RPMI8226 (cell line): ENCODE results near the gene PRRT4.

Source experiments
- DNase-seq: peaks from one replicate; pipeline ENCODE4 v3.0.0-alpha.2; 2015

Gene PRRT4

GRCh38 chr7:128361411-128362379 is at the start of gene PRRT4:
Gene PRRT4 (minus strand): TSS chr7:128361690.
- DNase-seq, result peak; percentile 72

GRCh38 chr7:128410451-128410753 is 48.9 kb upstream of the PRRT4 start:
- DNase-seq, result no peak

- DNase-seq, result peak; percentile 89
Measured at GRCh38 chr7:128409596-128410450, 48.3 kb upstream of the PRRT4 start, which contains the start of gene IMPDH1. Gene IMPDH1 (minus strand): TSS chr7:128409982. CDS start chr7:128409901, 81 bp downstream.

GRCh38 chr7:128408709-128409595 is 47.5 kb upstream of the PRRT4 start:
- DNase-seq, result peak; percentile 31

- no peak for DNase-seq
Measured at GRCh38 chr7:128407751-128408708, 46.5 kb upstream of the PRRT4 start.

GRCh38 chr7:128407233-128407589 is 45.7 kb upstream of the PRRT4 start:
- no peak for DNase-seq

GRCh38 chr7:128406314-128407232 is 45.1 kb upstream of the PRRT4 start:
- no peak for DNase-seq

GRCh38 chr7:128405471-128406313 is 44.2 kb upstream of the PRRT4 start:
- peak; percentile 86 for DNase-seq

- peak; percentile 71 for DNase-seq
Measured at GRCh38 chr7:128404886-128405470, 43.5 kb upstream of the PRRT4 start.

GRCh38 chr7:128404143-128404681 is 42.7 kb upstream of the PRRT4 start:
- no peak for DNase-seq

GRCh38 chr7:128403676-128404075 is 42.2 kb upstream of the PRRT4 start:
- DNase-seq, result no peak

- no peak for DNase-seq
Measured at GRCh38 chr7:128402356-128402755, 40.9 kb upstream of the PRRT4 start.

- no peak for DNase-seq
Measured at GRCh38 chr7:128400566-128400965, 39.1 kb upstream of the PRRT4 start.

- DNase-seq, result no peak
Measured at GRCh38 chr7:128399991-128400390, 38.5 kb upstream of the PRRT4 start.

GRCh38 chr7:128398841-128399135 is 37.3 kb upstream of the PRRT4 start:
- DNase-seq, result no peak

GRCh38 chr7:128398016-128398840 is 36.7 kb upstream of the PRRT4 start:
- DNase-seq, result peak; percentile 38

GRCh38 chr7:128396357-128396756 is 34.9 kb upstream of the PRRT4 start:
- DNase-seq, result no peak

- no peak for DNase-seq
Measured at GRCh38 chr7:128395748-128396147, 34.3 kb upstream of the PRRT4 start.
